T1000 (cell line): Measurements from ENCODE around the gene RHEB.

Source experiments
- DNase-seq: peaks from one replicate; lab custom pipeline; 2025; ENCODE audit warnings: mixed read lengths; lab: John Stamatoyannopoulos, UW

RHEB gene

GRCh38 chr7:151503902-151504714, 15.6 kb downstream of the RHEB start:
- DNase-seq = no peak

DNA sequence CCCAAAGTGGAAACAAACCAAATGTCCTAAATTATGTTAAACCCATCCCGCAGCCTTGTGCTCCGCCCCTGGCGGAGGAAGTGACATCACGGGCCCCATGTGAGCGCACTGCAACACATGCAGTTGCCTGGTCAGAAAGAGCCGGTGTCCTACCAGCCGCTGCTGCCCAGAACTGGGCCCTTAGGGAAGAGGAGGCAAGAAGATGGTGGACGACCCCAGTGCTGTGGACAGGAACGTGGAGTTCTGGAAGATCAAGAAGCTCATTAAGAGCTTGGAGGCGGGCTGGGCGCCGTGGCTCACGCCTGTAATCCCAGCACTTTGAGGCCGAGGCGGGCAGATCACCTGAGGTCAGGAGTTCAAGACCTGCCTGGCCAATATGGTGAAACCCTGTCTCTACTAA, 18.0 kb downstream of the RHEB start:
- DNase-seq = no peak

GRCh38 chr7:151498495-151498894, 21.2 kb downstream of the RHEB start:
- no peak for DNase-seq

- no peak for DNase-seq
Measured at GRCh38 chr7:151497306-151497871, 22.3 kb downstream of the RHEB start.

DNA sequence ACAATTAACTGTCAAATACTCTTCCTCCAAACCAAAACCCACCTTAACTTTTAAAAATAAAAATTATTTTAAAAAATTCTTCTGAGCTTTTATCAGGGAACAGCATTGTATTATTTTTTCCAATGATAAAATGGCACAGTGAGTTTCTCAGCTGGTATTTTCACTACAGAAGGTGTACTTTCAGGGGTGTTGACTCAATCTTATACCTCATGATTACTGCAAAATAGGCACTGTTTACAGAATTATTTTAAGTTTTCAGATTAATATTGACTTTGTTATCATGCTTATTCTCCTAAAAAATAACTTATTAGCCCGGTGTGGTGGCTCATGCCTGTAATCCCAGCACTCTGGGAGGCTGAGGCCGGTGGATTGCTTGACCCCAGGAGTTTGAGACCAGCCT, 24.3 kb downstream of the RHEB start:
- DNase-seq = no peak

DNA sequence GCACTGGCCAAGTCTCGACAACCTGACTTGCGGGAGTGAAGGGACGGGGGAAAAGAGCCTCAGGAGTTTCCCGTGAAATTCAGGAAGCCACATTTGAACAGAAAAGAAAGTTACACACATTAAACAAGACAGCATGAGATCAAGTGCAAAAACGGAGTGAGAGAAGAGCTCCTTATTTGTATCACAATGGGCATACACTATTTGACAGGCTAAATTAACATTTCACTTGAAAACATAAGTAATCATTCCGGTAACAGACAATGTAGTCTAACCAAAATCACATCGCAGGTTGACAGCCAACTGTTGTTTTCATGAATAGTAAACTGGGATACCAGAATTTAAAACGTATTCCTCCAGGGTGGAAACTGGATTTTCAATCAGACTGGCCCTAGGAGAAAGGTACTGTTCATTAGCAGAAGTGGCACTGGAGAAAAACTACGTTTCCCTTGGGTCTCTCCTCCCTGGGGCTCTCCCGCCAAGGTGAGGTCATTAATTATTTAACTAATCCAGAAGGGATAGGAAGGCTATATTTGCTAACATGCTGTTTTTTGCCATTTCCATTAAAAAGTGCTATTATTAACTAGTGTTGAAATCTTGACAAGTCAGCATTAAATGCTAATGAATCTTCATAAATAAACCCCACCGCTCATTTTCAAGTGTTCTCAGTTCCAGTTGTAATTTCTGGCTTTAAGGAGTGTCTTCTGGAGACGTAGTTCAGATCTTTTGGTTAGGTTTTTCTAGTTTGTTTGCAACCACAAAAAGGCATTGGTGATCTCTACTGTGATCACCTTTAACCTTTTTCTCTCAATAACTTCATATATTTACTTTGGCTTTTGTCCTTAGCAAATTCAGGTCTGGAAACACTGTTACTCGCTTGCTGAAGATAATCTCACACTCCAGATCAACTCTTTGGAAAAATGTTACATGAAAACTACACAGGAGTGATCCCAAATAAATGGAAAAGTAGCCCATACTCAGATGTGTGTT, 25.1 kb downstream of the RHEB start:
- no peak for DNase-seq

GRCh38 chr7:151493083-151493482, 26.6 kb downstream of the RHEB start:
- DNase-seq = no peak

GRCh38 chr7:151491859-151492258, 27.8 kb downstream of the RHEB start:
- no peak for DNase-seq

DNA sequence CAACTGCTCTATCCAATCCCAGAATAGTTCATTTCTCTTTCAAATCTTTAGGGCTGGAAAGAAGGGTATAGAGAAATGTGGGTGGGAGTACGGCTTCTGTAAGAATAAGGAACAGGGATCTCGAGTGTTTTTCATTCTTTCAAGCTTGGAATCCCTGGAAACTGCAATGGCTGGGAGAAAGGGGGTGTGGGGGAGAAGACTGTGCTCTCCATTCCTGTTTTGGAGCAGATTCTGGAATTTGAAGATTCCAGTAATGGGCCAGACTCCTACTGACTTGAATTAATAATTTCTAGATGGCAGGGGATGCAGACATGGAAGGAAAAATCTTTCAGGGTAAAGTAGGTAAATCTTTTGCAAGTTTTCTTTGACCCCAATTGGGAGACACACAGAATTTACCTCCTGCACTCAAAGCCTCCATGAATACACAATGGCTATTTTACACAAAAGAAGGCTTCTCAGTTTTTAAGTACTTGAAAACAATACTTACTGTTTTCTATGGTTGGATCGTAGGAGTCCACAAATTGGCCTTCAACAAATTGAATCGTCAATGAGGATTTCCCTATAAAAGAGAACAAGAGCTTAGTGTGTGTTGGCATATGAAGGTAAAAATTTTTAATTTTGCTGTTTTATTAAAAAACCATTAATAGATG, 29.1 kb downstream of the RHEB start:
- DNase-seq = no peak

DNA sequence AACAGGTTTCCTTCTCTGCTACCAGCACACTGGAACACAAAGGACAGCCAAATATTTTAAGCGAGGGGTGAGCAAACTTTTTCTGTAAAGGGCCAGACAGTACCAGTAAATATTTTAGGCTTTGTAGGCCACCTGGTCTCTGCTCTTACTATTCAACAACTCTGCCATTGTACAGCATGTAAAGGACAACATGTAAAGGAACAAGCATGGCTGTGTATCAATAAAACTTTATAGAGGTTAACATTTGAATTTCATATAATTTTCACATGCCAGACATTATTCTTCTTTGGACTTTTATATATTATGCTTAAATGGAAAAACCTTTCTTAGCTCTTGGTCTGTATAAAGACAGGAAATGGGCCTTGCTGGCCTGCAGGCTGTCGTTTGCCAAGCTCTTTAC, 30.2 kb downstream of the RHEB start:
- no peak for DNase-seq

DNA sequence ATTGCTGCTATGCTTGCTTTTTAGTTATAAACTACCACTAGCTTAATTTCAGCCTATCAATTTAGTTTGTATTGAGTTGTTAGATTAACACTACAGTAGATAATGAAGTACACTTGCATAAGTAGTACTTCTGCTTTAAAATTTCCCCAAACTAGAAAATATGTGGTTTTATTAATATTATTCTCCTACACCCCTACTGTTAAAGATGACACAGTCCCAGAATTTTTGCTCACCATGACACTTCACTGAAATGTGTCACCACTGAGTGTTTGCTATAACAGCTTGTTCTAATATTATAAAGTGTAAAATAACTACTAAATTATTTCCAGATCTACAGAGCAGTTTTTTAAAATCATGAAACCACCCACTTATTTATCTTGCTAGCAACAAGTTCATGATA, 31.6 kb downstream of the RHEB start:
- no peak for DNase-seq

- no peak for DNase-seq
Measured at GRCh38 chr7:151487228-151487627, 32.5 kb downstream of the RHEB start.

GRCh38 chr7:151486074-151486473, 33.6 kb downstream of the RHEB start:
- DNase-seq = no peak

DNA sequence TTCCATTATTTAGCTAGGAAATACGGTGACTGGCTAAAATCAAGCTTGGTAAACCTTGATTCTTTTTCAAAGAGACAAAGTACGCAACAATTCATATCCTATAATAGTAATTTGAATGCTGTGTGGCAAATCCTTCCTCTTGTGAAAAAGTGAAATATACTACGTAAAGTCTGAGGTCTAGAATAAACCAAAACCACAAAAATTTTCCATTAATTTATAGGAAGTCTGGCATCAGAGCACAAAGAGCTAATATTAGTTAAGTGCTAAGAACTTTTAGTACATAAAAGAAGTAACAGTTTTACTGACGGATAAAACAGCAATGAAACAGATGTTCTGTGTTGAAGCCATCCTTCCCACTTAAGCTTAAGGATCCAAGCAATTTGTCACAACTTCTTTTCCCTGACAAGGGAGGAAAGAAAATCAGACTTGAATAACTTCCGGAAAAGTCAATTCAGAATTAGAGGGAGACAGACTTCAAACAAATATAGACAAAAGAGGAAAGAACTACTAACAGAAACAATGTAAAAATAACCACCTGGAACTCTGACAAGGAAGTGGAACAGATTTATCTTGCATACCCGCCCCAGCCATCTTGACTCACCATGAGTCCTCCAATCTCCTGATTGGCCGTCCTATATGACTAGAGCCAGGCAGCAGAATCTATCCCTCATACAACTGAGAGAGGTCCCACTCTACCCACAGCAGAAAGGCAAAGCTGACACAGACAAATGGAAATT, 34.6 kb downstream of the RHEB start:
- no peak for DNase-seq

- DNase-seq = no peak
Measured at GRCh38 chr7:151483711-151483983, 36.0 kb downstream of the RHEB start.

GRCh38 chr7:151482883-151483710, 36.6 kb downstream of the RHEB start:
- no peak for DNase-seq

DNA sequence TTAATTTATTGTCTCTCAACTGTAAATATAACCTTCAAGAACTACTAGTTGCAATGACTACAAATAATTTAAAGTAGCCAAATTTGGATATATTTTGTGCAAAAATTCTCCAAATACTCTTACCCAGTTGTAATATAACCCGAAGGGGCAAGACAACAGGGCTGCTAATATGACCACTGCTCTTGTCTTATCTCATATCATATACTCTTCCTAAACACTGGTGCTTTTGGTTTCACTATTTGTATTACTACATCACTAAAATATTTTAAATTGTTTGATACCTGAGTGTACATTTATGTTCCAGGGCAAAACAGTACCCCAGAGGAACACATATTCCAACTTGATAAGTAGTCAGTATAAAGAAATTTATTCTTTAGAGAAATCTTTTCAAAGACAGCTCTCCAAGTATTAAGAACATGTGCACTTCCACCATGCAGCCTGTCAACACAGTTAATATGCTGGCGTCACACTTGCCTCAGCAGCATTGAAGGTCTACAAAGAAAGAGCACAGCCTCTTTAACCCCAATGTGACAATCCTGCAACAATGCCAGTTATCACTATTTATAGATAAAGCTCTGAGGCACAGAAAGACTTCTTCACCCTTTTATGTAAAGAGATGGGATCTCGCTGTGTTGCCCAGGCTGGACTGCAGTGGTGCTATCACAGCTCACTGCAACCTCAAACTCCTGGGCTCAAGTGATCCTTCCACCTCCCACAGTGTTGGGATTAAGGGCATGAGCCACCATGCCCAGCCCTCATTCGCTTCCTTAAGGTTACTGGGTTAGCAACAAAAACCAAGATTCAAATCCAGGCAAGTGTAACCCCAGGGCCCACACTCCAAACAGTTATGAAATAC, 37.8 kb downstream of the RHEB start:
- DNase-seq = no peak

GRCh38 chr7:151477867-151478266, 41.8 kb downstream of the RHEB start:
- no peak for DNase-seq

DNA sequence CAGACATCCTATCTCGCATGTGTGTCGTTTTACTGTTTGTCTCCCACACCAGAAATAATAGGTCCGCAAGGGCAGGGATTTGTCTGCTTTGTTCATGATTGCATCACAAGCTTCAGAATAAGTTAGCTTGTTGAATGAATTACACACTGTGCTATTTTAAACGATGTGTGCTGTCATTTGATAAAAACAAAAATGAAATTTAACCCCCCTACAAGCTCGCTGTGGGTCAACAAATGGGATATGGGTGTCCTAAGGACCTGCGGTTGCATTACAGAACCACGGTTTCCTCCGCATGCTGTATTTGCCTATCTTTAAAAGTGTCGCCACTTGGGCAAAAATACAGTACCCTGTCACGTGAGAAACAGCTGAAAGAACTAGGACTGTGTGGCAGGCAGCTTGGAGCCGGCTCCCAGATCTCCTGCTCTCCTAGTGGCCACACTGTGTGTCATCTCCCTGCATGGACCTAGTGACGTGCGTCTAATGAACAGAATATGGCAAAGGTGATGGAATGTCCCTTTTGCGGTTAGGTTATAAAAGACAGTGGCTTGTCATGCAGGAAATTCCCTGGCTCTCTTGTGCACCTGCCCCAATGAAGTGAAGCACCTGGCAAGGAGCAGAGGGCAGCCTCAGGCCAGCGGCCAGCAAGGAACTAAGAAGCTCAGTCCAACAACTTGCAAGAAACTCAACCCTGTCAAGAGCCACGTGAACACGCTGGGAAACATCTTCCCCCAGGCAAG, 46.9 kb downstream of the RHEB start:
- no peak for DNase-seq
